Neural cell (in vitro differentiated cells): ENCODE measurements around the gene TAS2R5. TPM values are rescaled to one million over a fixed set of nuclear protein-coding genes. Genes with fewer than 3 reads are reported as not detected.

Experiments used
- H2AFZ ChIP-seq: fragments of 200-600, 300-800 bp; sonication (generic), shearing (Covaris generic); 2 replicates; pipeline ENCODE4 v1.6.0; 2014; ENCODE audit warnings: low read depth, mild to moderate bottlenecking, antibody characterized with exemption, low read length, moderate library complexity
- H3F3A ChIP-seq: fragments of 200-600 bp; shearing (Covaris generic); 2 replicates; pipeline ENCODE4 v1.6.1; 2016; ENCODE audit warnings: mild to moderate bottlenecking, moderate library complexity, mixed read lengths, antibody characterized with exemption, low read length; ENCODE audit not compliant: insufficient read depth, poor library complexity, severe bottlenecking
- H3K27ac ChIP-seq: fragments of 200-600, 300-800 bp; sonication (generic), shearing (Covaris generic); 2 replicates; pipeline ENCODE4 v1.5.1; 2014; ENCODE audit warnings: mild to moderate bottlenecking, low read length, moderate library complexity
- H3K27me3 ChIP-seq: fragments of 300-800, 200-600 bp; sonication (generic), shearing (Covaris generic); 2 replicates; pipeline ENCODE4 v1.6.0; 2014; ENCODE audit warnings: mild to moderate bottlenecking, low read depth, low read length, moderate library complexity; ENCODE audit not compliant: insufficient read depth
- H3K36me3 ChIP-seq: fragments of 300-800, 200-600 bp; sonication (generic), shearing (Covaris generic); 2 replicates; pipeline ENCODE4 v1.5.1; 2014; ENCODE audit warnings: mild to moderate bottlenecking, antibody characterized with exemption, low read length, moderate library complexity; ENCODE audit not compliant: insufficient read depth
- H3K4me2 ChIP-seq: fragments of 300-800, 200-600 bp; sonication (generic), shearing (Covaris generic); 2 replicates; pipeline ENCODE4 v1.6.0; 2014; ENCODE audit warnings: mild to moderate bottlenecking, low read length
- H3K4me3 ChIP-seq: fragments of 300-800, 200-600 bp; sonication (generic), shearing (Covaris generic); 2 replicates; pipeline ENCODE4 v1.5.1; 2014; ENCODE audit warnings: mild to moderate bottlenecking, low read length, moderate library complexity
- H3K79me2 ChIP-seq: fragments of 200-600 bp; shearing (Covaris generic); replicated peaks from 2 replicates; pipeline ENCODE4 v1.6.0; 2014; ENCODE audit warnings: mild to moderate bottlenecking, low read length, moderate library complexity; ENCODE audit not compliant: insufficient read depth
- H3K9ac ChIP-seq: fragments of 300-800, 200-600 bp; sonication (generic), shearing (Covaris generic); 2 replicates; pipeline ENCODE4 v1.6.1; 2016; ENCODE audit warnings: mild to moderate bottlenecking, low read length, mixed read lengths
- H3K9me2 ChIP-seq: fragments of 200-600 bp; shearing (Covaris generic); 2 replicates; pipeline ENCODE4 v1.6.1; 2016; ENCODE audit warnings: mild to moderate bottlenecking, low read length, mixed read lengths; ENCODE audit not compliant: insufficient read depth
- H3K9me3 ChIP-seq: fragments of 200-600, 300-800 bp; sonication (generic), shearing (Covaris generic); 2 replicates; pipeline ENCODE4 v1.6.1; 2016; ENCODE audit warnings: mild to moderate bottlenecking, mixed run types, low read length, moderate library complexity, mixed read lengths
- H4K20me1 ChIP-seq: fragments of 200-600 bp; shearing (Covaris generic); 2 replicates; pipeline ENCODE4 v1.6.1; 2016; ENCODE audit warnings: mild to moderate bottlenecking, mixed run types; ENCODE audit not compliant: insufficient read depth
- CTCF ChIP-seq: fragments of 450-650 bp; IDR thresholded peaks from 2 replicates; pipeline ENCODE4 v1.5.1; 2014; ENCODE audit warnings: antibody characterized with exemption, mild to moderate bottlenecking, moderate library complexity; ENCODE audit not compliant: poor library complexity, severe bottlenecking
- EP300 ChIP-seq: fragments of 450-650 bp; conservative IDR thresholded peaks from 2 replicates; pipeline ENCODE4 v1.6.1; 2014; ENCODE audit warnings: antibody characterized with exemption, mild to moderate bottlenecking, moderate library complexity; ENCODE audit not compliant: poor library complexity, severe bottlenecking
- EZH2 ChIP-seq: fragments of 200-600, 300-800 bp; shearing (Covaris generic), sonication (generic); IDR thresholded peaks from 2 replicates; pipeline ENCODE4 v1.6.1; 2014; ENCODE audit warnings: antibody characterized with exemption, low read length, borderline replicate concordance, mild to moderate bottlenecking; ENCODE audit not compliant: insufficient read depth, poor library complexity, severe bottlenecking
- MXI1 ChIP-seq: fragments of 450-650 bp; conservative IDR thresholded peaks from 2 replicates; pipeline ENCODE4 v1.6.1; 2014; ENCODE audit warnings: antibody characterized with exemption, mild to moderate bottlenecking; ENCODE audit not compliant: poor library complexity, severe bottlenecking
- POLR2AphosphoS5 ChIP-seq: IDR thresholded peaks from 2 replicates; pipeline ENCODE4 v1.6.1; 2012
- RAD21 ChIP-seq: fragments of 450-650 bp; conservative IDR thresholded peaks from 2 replicates; pipeline ENCODE4 v1.6.1; 2014; ENCODE audit warnings: antibody characterized with exemption, mild to moderate bottlenecking, moderate library complexity
- SMC3 ChIP-seq: fragments of 450-650 bp; conservative IDR thresholded peaks from 2 replicates; pipeline ENCODE4 v1.6.1; 2014; ENCODE audit warnings: antibody characterized with exemption, mild to moderate bottlenecking, moderate library complexity; ENCODE audit not compliant: poor library complexity
- TAF1 ChIP-seq: IDR thresholded peaks from 2 replicates; pipeline ENCODE4 v1.6.1; 2012; ENCODE audit warnings: low read depth
- polyA plus RNA-seq: library from polyadenylated mRNA; depleted of rRNA; stranded (reverse); fragments of >200 nt; gene quantifications from 2 replicates; pipeline ENCODE4 v1.2.3, GENCODE V29; 2014
- TF ChIP-seq, protein P1 (sequence below): IDR thresholded peaks from 2 replicates; pipeline ENCODE4 v1.6.1; 2012; ENCODE audit warnings: borderline replicate concordance

TAS2R5 gene
- polyA plus RNA-seq, 1 donor from 2014 or later, result 5.1 TPM

- H3K27ac ChIP-seq, result no peak overlapping the region
- no peak overlapping the region for H2AFZ ChIP-seq
- no peak overlapping the region for H3K4me2 ChIP-seq
- H3K4me3 ChIP-seq, result no peak overlapping the region
- H3F3A ChIP-seq, result no peaks in the 10 kb centered on the region
- H3K9me3 ChIP-seq, result no peaks in the 10 kb centered on the region
- no peaks in the 10 kb centered on the region for H3K27me3 ChIP-seq
- H4K20me1 ChIP-seq, result no peaks in the 10 kb centered on the region
- H3K79me2 ChIP-seq, result no peaks in the 10 kb centered on the region
- TF ChIP-seq EP300, result no peak
- no peak for TF ChIP-seq POLR2AphosphoS5
- no peak for TF ChIP-seq MXI1
- TF ChIP-seq SMC3, result no peak
- TF ChIP-seq CTCF, result no peak
- no peak for TF ChIP-seq EZH2
- no peak for TF ChIP-seq TAF1
- TF ChIP-seq, protein P1, sequence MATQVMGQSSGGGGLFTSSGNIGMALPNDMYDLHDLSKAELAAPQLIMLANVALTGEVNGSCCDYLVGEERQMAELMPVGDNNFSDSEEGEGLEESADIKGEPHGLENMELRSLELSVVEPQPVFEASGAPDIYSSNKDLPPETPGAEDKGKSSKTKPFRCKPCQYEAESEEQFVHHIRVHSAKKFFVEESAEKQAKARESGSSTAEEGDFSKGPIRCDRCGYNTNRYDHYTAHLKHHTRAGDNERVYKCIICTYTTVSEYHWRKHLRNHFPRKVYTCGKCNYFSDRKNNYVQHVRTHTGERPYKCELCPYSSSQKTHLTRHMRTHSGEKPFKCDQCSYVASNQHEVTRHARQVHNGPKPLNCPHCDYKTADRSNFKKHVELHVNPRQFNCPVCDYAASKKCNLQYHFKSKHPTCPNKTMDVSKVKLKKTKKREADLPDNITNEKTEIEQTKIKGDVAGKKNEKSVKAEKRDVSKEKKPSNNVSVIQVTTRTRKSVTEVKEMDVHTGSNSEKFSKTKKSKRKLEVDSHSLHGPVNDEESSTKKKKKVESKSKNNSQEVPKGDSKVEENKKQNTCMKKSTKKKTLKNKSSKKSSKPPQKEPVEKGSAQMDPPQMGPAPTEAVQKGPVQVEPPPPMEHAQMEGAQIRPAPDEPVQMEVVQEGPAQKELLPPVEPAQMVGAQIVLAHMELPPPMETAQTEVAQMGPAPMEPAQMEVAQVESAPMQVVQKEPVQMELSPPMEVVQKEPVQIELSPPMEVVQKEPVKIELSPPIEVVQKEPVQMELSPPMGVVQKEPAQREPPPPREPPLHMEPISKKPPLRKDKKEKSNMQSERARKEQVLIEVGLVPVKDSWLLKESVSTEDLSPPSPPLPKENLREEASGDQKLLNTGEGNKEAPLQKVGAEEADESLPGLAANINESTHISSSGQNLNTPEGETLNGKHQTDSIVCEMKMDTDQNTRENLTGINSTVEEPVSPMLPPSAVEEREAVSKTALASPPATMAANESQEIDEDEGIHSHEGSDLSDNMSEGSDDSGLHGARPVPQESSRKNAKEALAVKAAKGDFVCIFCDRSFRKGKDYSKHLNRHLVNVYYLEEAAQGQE, result no peak
- TF ChIP-seq RAD21, result no peak
- H3K9me2 ChIP-seq, result no peaks in the 10 kb centered on the region
- no peaks in the 10 kb centered on the region for H3K36me3 ChIP-seq
- no peak overlapping the region for H3K9ac ChIP-seq
Measured at GRCh38 chr7:141837683-141838082, 47.7 kb downstream of the TAS2R5 start.

GRCh38 chr7:141838581-141838980, 48.6 kb downstream of the TAS2R5 start:
- no peaks in the 10 kb centered on the region for H3K79me2 ChIP-seq
- TF ChIP-seq POLR2AphosphoS5 (no peak), EP300 (no peak), EZH2 (no peak), RAD21 (no peak), TAF1 (no peak), CTCF (no peak), SMC3 (no peak), MXI1 (no peak)
- TF ChIP-seq, protein P1, result no peak
- no peaks in the 10 kb centered on the region for H3F3A ChIP-seq

More at GRCh38 chr7:141838581-141838980, 48.6 kb downstream of the TAS2R5 start:
- H2AFZ ChIP-seq, result no peak overlapping the region
- no peaks in the 10 kb centered on the region for H3K27me3 ChIP-seq
- no peak overlapping the region for H3K4me3 ChIP-seq
- no peak overlapping the region for H3K9ac ChIP-seq
- H3K9me2 ChIP-seq, result no peaks in the 10 kb centered on the region
- no peaks in the 10 kb centered on the region for H3K36me3 ChIP-seq
- H3K9me3 ChIP-seq, result no peaks in the 10 kb centered on the region
- no peaks in the 10 kb centered on the region for H4K20me1 ChIP-seq
- no peak overlapping the region for H3K4me2 ChIP-seq
- no peak overlapping the region for H3K27ac ChIP-seq
